ENCODE data around the gene CCND2. TPM values are rescaled to one million over a fixed set of nuclear protein-coding genes. Genes with fewer than 3 reads are reported as not detected.
A peak's percentile ranks its signal among the peaks of the same experiment; 100 is the strongest.

Gene CCND2
- total and polyA plus RNA-seq, 9 of the 15 experiments (the other 6 are each of a cell fraction or from before 2014, with no cell fraction given), result 13.6 to 99.3 (median 39.6) TPM

GRCh38 chr12:4284306-4284705 lies 10.7 kb downstream of the CCND2 start:
- Histone ChIP-seq H3K4me1 (replicated peaks in 1 of 2; ENCODE audit: control insufficient read depth in 2 of 2, insufficient read depth in 2 of 2, low read length in 2 of 2) (no peaks in the 10 kb centered on the region; a peak in 1 of 5 replicates), H3K9me3 (replicated peaks; ENCODE audit: control insufficient read depth, insufficient read depth, low read depth, low read length) (no peaks in the 10 kb centered on the region), H3K4me3 (no peak overlapping the region), H3K36me3 (ENCODE audit: control insufficient read depth, insufficient read depth, low read length) (peaks cover 95% of the 10 kb centered on the region), H3K27me3 (ENCODE audit: control insufficient read depth in 2 of 2, insufficient read depth in 2 of 2, low read length in 2 of 2) (no peaks in the 10 kb centered on the region), H2AFZ (ENCODE audit: low read depth, low read length) (no peak overlapping the region), H4K20me1 (replicated peaks; ENCODE audit: control insufficient read depth, insufficient read depth, low read length) (peaks cover 10% of the 10 kb centered on the region; the same call in 1 of the 2 replicates), H3K9me1 (ENCODE audit: control insufficient read depth, insufficient read depth, low read length) (no peaks in the 10 kb centered on the region), H3K9ac (ENCODE audit: insufficient read depth in 1 of 2, low read depth in 2 of 2, low read length in 2 of 2) (no peak overlapping the region), H3K4me2 (ENCODE audit: insufficient read depth, low read length) (no peak overlapping the region), H3K79me2 (ENCODE audit: control insufficient read depth, insufficient read depth, low read length) (peaks cover 54% of the 10 kb centered on the region), H3K27ac (ENCODE audit: extremely low read depth, low read depth, low read length) (no peak overlapping the region)
- CTCF ChIA-PET (ENCODE audit: low intra/inter-chr PET ratio), result no interaction called here
- POLR2A ChIA-PET, result interaction anchor here (0.8 to 2.2 kb wide), 3 partner anchors 9 to 285 kb away, joined by 3 to 9 read pairs (median 5); no protein-coding TSS in a partner anchor
- ATAC-seq (no peak), DNase-seq (ENCODE audit: extremely low read depth in 1 of 4, low spot score in 3 of 4) (no peak), FAIRE-seq (no peak)
- intact Hi-C loops (cut with micrococcal nuclease) (no loop called here), in situ Hi-C loops (cut with MboI) (loop anchor here (25.0 kb wide), 1 partner anchor 397 kb away; no protein-coding TSS in a partner anchor)
- WGBS (ENCODE audit: insufficient coverage, low coverage, missing lambda C conversion rate), result 93% methylated on average over 4 of the region's 4 CpGs
- no TSS peak for BruUV-seq (replicated peaks)
- no peak for TF ChIP-seq ZNF518B (CRISPR knock-in tag; IDR thresholded peaks at IDR 0.05)
- TF ChIP-seq ZNF668 (CRISPR knock-in tag; IDR thresholded peaks at IDR 0.05), result no peak
- TF ChIP-seq IFI16 (CRISPR knock-in tag; IDR thresholded peaks at IDR 0.05), result no peak
- no peak for TF ChIP-seq RBM15 (IDR thresholded peaks at IDR 0.05; ENCODE audit: insufficient read depth, low read length)
- TF ChIP-seq POLR2G (IDR thresholded peaks at IDR 0.05; ENCODE audit: low read depth, low read length), result 0 out of 2 replicates have a peak, but pooled peaks have one; percentile 28
- no peak for TF ChIP-seq SETDB1 (IDR thresholded peaks at IDR 0.05; ENCODE audit: low read length)

Measured in K562 (cell line).